Measurements from ENCODE around the gene PRSS23. TPM values are rescaled to one million over a fixed set of nuclear protein-coding genes. Genes with fewer than 3 reads are reported as not detected.

Gene PRSS23
- total RNA-seq, 1 experiment from 2014 or later: 355 TPM

GRCh38 chr11:86803136-86804045 is 3.0 kb downstream of the PRSS23 start:
- Histone ChIP-seq H3K27me3 (ENCODE audit: control insufficient read depth, insufficient read depth, low read length) (no peaks in the 10 kb centered on the region), H3K27ac (ENCODE audit: low read length) (peak overlapping the region; percentile 95), H3K4me3 (ENCODE audit: low read depth in 2 of 2, low read length in 2 of 2) (peak overlapping the region; percentile 76 to 90), H3K9me3 (ENCODE audit: control insufficient read depth, insufficient read depth, low read depth, low read length) (no peaks in the 10 kb centered on the region), H3K36me3 (ENCODE audit: control insufficient read depth, insufficient read depth, low read length) (peaks cover 10% of the 10 kb centered on the region; the same call in 1 of the 2 replicates), H3K4me1 (ENCODE audit: control insufficient read depth, insufficient read depth, low read length) (peaks cover 64% of the 10 kb centered on the region)
- TF ChIP-seq POLR2AphosphoS5 (IDR thresholded peaks at IDR 0.05; ENCODE audit: low read depth, low read length) (no peak), SIN3A (IDR thresholded peaks at IDR 0.05; ENCODE audit: borderline replicate concordance, insufficient read depth, low read depth, low read length) (no peak), TCF7L2 (IDR thresholded peaks at IDR 0.05; ENCODE audit: low read depth, low read length) (no peak)
- TF ChIP-seq, protein P1, sequence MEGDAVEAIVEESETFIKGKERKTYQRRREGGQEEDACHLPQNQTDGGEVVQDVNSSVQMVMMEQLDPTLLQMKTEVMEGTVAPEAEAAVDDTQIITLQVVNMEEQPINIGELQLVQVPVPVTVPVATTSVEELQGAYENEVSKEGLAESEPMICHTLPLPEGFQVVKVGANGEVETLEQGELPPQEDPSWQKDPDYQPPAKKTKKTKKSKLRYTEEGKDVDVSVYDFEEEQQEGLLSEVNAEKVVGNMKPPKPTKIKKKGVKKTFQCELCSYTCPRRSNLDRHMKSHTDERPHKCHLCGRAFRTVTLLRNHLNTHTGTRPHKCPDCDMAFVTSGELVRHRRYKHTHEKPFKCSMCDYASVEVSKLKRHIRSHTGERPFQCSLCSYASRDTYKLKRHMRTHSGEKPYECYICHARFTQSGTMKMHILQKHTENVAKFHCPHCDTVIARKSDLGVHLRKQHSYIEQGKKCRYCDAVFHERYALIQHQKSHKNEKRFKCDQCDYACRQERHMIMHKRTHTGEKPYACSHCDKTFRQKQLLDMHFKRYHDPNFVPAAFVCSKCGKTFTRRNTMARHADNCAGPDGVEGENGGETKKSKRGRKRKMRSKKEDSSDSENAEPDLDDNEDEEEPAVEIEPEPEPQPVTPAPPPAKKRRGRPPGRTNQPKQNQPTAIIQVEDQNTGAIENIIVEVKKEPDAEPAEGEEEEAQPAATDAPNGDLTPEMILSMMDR (IDR thresholded peaks at IDR 0.05): no peak
- TF ChIP-seq, protein P2, sequence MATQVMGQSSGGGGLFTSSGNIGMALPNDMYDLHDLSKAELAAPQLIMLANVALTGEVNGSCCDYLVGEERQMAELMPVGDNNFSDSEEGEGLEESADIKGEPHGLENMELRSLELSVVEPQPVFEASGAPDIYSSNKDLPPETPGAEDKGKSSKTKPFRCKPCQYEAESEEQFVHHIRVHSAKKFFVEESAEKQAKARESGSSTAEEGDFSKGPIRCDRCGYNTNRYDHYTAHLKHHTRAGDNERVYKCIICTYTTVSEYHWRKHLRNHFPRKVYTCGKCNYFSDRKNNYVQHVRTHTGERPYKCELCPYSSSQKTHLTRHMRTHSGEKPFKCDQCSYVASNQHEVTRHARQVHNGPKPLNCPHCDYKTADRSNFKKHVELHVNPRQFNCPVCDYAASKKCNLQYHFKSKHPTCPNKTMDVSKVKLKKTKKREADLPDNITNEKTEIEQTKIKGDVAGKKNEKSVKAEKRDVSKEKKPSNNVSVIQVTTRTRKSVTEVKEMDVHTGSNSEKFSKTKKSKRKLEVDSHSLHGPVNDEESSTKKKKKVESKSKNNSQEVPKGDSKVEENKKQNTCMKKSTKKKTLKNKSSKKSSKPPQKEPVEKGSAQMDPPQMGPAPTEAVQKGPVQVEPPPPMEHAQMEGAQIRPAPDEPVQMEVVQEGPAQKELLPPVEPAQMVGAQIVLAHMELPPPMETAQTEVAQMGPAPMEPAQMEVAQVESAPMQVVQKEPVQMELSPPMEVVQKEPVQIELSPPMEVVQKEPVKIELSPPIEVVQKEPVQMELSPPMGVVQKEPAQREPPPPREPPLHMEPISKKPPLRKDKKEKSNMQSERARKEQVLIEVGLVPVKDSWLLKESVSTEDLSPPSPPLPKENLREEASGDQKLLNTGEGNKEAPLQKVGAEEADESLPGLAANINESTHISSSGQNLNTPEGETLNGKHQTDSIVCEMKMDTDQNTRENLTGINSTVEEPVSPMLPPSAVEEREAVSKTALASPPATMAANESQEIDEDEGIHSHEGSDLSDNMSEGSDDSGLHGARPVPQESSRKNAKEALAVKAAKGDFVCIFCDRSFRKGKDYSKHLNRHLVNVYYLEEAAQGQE (IDR thresholded peaks at IDR 0.05; ENCODE audit: insufficient read depth in 1 of 2, low read depth in 2 of 2, low read length in 1 of 2): no peak
- ChIA-PET CTCF (interaction anchor here (1.1 kb wide), 1 partner anchor 56 kb away, joined by 3 read pairs; no protein-coding TSS in a partner anchor), POLR2A (no interaction called here)
- DNase-seq (ENCODE audit: low read depth, low spot score): no peak
- ATAC-seq: no peak
- in situ Hi-C loops (cut with HindIII; ENCODE audit: low pct_unique_long_range_greater_than_20kb, low sequenced_read_pairs): no loop called here
- intact Hi-C loops (cut with micrococcal nuclease; ENCODE audit: unreplicated experiment): loop anchor here (2.0 to 5.0 kb wide), 3 partner anchors 63 to 196 kb away; partner anchors contain the start of gene ME3
- no TSS peak for BruUV-seq (replicated peaks)

GRCh38 chr11:86804951-86805350 is 4.6 kb downstream of the PRSS23 start:
- in situ Hi-C loops (cut with HindIII; ENCODE audit: low pct_unique_long_range_greater_than_20kb, low sequenced_read_pairs) (no loop called here), intact Hi-C loops (cut with micrococcal nuclease; ENCODE audit: unreplicated experiment) (loop anchor here (5.0 kb wide), 1 partner anchor 198 kb away; no protein-coding TSS in a partner anchor)
- no peak for DNase-seq (ENCODE audit: low read depth, low spot score)
- Histone ChIP-seq H3K27ac (ENCODE audit: low read length) (peak overlapping the region; percentile 95), H3K27me3 (ENCODE audit: control insufficient read depth, insufficient read depth, low read length) (no peaks in the 10 kb centered on the region), H3K9me3 (ENCODE audit: control insufficient read depth, insufficient read depth, low read depth, low read length) (no peaks in the 10 kb centered on the region), H3K4me3 (ENCODE audit: low read depth in 2 of 2, low read length in 2 of 2) (peak overlapping the region in 1 of 2 experiments; percentile 20; a peak in 2 of 4 replicates), H3K4me1 (ENCODE audit: control insufficient read depth, insufficient read depth, low read length) (peaks cover 67% of the 10 kb centered on the region), H3K36me3 (ENCODE audit: control insufficient read depth, insufficient read depth, low read length) (peaks cover 19% of the 10 kb centered on the region; the same call in 1 of the 2 replicates)
- TF ChIP-seq POLR2AphosphoS5 (IDR thresholded peaks at IDR 0.05; ENCODE audit: low read depth, low read length) (no peak), SIN3A (IDR thresholded peaks at IDR 0.05; ENCODE audit: borderline replicate concordance, insufficient read depth, low read depth, low read length) (no peak), TCF7L2 (IDR thresholded peaks at IDR 0.05; ENCODE audit: low read depth, low read length) (no peak)
- TF ChIP-seq, protein P2 (IDR thresholded peaks at IDR 0.05; ENCODE audit: insufficient read depth in 1 of 2, low read depth in 2 of 2, low read length in 1 of 2): no peak
- TF ChIP-seq, protein P1 (IDR thresholded peaks at IDR 0.05): no peak
- ChIA-PET CTCF (no interaction called here), POLR2A (interaction anchor here (0.7 kb wide), 1 partner anchor 347 kb away, joined by 3 read pairs; no protein-coding TSS in a partner anchor)
- BruUV-seq (replicated peaks): no TSS peak
- no peak for ATAC-seq

Data from Panc1 (cell line).